Forelimb muscle (tissue), 1 donor: ENCODE results near the gene GRAP. TPM values are rescaled to one million over a fixed set of nuclear protein-coding genes. Genes with fewer than 3 reads are reported as not detected.

Experiments
- DNase-seq: peaks from one replicate; pipeline ENCODE4 v3.0.0-alpha.2; 2013; ENCODE audit warnings: low read depth
- polyA plus RNA-seq: library from polyadenylated mRNA; unstranded; fragments of 120-200 nt; gene quantifications from one replicate; pipeline ENCODE4 v1.2.1, GENCODE V29; 2013; ENCODE audit not compliant: insufficient read length

Gene GRAP
- polyA plus RNA-seq, 1 donor, result 1.9 TPM

- DNase-seq, result no peak
Observed at GRCh38 chr17:18984273-18985114, 62.3 kb downstream of the GRAP start.

GRCh38 chr17:18981642-18982424, 64.9 kb downstream of the GRAP start:
- no peak for DNase-seq

GRCh38 chr17:18981335-18981641, 65.5 kb downstream of the GRAP start:
- no peak for DNase-seq

GRCh38 chr17:18980682-18981334, 65.9 kb downstream of the GRAP start:
- no peak for DNase-seq

- no peak for DNase-seq
Observed at GRCh38 chr17:18978655-18979054, 68.1 kb downstream of the GRAP start.

- DNase-seq, result no peak
Observed at GRCh38 chr17:18978050-18978449, 68.7 kb downstream of the GRAP start.

GRCh38 chr17:18977646-18978045, 69.1 kb downstream of the GRAP start:
- DNase-seq, result no peak

DNA sequence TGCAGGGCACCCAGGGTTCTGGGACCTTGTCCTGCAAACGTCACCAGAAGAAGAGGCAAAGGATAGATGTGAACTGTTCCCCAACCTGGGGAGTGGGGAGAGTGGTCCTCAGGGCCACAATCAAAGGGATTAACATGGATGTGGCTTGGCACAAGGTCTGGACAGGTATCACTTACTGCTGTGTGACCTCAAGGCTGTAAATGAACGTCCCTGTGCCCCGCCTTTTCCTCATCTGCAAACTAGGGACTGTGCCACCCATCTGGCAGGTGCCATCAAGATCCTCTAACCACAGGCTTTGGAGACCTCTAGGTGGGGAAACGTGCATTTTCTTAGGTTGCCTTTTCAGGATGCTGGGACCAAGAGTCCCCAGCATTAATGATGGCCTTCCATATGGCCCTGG, 69.7 kb downstream of the GRAP start:
- no peak for DNase-seq

DNA sequence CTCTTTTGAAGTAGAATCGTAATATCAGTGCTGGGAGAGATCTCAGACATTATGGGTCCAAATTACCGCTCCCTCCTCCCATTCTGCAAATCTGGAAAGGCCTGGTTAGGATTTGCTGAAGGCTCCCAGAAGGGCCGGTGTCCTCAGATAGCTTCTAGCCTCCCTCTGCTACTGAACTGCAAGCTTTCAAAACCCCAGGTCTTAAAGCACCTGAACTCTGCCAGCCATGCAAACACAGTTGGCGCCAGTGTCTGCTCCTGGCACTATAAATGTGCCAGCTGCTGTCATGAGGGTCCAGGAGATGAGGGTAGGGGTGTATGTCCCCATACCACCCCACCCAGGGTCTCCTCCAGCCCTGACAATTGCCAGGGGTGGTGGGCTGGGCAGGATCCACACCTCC, 70.6 kb downstream of the GRAP start:
- no peak for DNase-seq

DNA sequence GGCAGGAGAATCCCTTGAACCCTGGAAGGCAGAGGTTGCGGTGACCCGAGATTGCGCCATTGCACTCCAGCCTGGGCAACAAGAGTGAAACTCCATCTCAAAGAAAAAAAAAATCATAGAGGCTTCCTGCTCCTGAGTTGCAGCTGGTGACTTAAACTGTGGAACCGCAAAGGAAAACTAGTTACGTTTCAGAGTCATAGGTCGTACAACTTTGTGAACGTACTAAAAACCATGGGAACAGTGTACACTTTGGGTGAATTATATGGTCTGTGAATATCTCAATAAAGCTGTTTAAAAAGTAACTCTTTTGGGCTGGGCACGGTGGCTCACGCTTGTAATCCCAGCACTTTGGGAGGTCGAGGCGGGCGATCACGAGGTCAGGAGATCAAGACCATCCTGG, 71.2 kb downstream of the GRAP start:
- DNase-seq, result no peak

GRCh38 chr17:18974407-18975149, 72.2 kb downstream of the GRAP start:
- DNase-seq, result no peak

DNA sequence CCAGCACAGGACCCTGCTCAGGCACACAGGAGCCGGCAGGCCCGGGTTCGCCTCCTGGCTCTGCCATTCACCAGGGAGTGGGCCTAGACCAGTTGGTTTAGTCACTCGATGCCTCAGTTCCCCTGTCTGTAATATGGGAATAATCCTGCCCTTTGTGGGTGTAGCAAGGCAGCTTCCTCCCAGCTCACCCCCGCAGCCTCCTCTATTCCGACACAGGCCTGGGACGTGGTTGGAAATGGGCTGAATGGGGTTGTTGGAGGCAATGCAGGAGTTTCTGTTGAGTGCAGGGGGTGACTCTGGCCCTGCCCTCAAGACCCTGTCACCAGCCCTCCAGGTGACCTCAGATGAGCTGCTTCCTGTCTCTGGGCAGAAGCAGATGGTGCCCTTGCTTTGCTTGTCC, 75.0 kb downstream of the GRAP start:
- DNase-seq, result no peak

Other genes with a start within 250 kb of the GRAP start
- 23.9 TPM for gene PRPSAP2, start 188.8 kb downstream of the GRAP start, polyA plus RNA-seq
- gene SLC5A10, start 94.8 kb downstream of the GRAP start, polyA plus RNA-seq, result 0.16 TPM
- gene FAM83G, start 42.2 kb downstream of the GRAP start, polyA plus RNA-seq, result 0.18 TPM
- 3.1 TPM for gene GRAPL, start 80.6 kb upstream of the GRAP start, polyA plus RNA-seq
- gene EPN2, start 190.4 kb upstream of the GRAP start, polyA plus RNA-seq, result 21.6 TPM